Suprapubic skin (tissue), 4 donors: ENCODE measurements around the gene CLEC1B.

Experiments
- EP300 ChIP-seq: sonication (generic); formaldehyde crosslinking; IDR thresholded peaks from one replicate; pipeline ENCODE4 v1.6.1; 2017; ENCODE audit warnings: antibody characterized with exemption
- POLR2A ChIP-seq, 2 donors: fragments of 450-650 bp; IDR thresholded peaks; one replicate each; pipeline ENCODE4 v1.6.1; 2017; ENCODE audit warnings: antibody characterized with exemption in 2 of 2, mild to moderate bottlenecking in 2 of 2, moderate library complexity in 2 of 2
- POLR2AphosphoS5 ChIP-seq, 3 donors: sonication (generic); formaldehyde crosslinking; IDR thresholded peaks; one replicate each; pipeline ENCODE4 v1.6.1; 2017; ENCODE audit warnings: antibody characterized with exemption in 3 of 3
- TF ChIP-seq, protein P1 (sequence below), 2 donors: fragments of 200-600 bp in 1 of 2; fragments of 450-650 bp in 1 of 2; sonication (generic) in 1 of 2; IDR thresholded peaks; one replicate each; pipeline ENCODE4 v1.5.1; 2016 to 2019; ENCODE audit warnings: antibody characterized with exemption in 2 of 2, mild to moderate bottlenecking in 1 of 2, moderate library complexity in 1 of 2

DNA sequence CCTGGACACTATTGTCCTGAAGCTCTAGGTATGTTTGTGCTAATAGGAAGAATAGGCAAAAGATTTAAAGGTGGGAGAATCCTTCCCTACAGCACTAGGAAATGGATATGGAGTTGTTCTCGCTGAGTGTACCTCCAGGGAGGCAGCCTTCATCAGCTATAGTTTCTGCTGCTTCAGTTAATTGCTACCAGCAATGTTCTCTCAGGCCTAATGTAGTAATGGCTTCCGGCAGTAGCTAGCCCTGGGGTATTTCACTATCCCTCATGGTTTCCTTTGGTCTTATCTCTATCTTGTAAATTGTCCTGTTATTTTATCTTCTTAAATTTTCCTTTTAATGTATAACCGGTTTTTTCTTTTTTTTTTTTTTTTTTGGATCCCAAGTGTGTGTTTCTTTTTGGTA lies 37.0 kb downstream of the CLEC1B start:
- TF ChIP-seq, protein P1, sequence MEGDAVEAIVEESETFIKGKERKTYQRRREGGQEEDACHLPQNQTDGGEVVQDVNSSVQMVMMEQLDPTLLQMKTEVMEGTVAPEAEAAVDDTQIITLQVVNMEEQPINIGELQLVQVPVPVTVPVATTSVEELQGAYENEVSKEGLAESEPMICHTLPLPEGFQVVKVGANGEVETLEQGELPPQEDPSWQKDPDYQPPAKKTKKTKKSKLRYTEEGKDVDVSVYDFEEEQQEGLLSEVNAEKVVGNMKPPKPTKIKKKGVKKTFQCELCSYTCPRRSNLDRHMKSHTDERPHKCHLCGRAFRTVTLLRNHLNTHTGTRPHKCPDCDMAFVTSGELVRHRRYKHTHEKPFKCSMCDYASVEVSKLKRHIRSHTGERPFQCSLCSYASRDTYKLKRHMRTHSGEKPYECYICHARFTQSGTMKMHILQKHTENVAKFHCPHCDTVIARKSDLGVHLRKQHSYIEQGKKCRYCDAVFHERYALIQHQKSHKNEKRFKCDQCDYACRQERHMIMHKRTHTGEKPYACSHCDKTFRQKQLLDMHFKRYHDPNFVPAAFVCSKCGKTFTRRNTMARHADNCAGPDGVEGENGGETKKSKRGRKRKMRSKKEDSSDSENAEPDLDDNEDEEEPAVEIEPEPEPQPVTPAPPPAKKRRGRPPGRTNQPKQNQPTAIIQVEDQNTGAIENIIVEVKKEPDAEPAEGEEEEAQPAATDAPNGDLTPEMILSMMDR (IDR thresholded peaks at IDR 0.05) = no peak
- no peak for TF ChIP-seq POLR2A (IDR thresholded peaks at IDR 0.05)
- no peak for TF ChIP-seq EP300
- TF ChIP-seq POLR2AphosphoS5 (IDR thresholded peaks at IDR 0.05) = no peak
